ENCODE data around the gene DERA.
"Not testable (repeated sequence)": the region's sequence is repeated elsewhere in the genome, so short reads cannot be mapped to it uniquely, and the experiment has no call there.

DERA gene

GRCh38 chr12:15967053-15967452, 55.9 kb downstream of the DERA start:
- DNase-seq: not testable (repeated sequence)

- DNase-seq: no peak
Measured at GRCh38 chr12:15971211-15971610, 60.1 kb downstream of the DERA start.

GRCh38 chr12:15972894-15973293, 61.8 kb downstream of the DERA start:
- DNase-seq: no peak

GRCh38 chr12:15977999-15978951, 67.1 kb downstream of the DERA start:
- no peak for DNase-seq

GRCh38 chr12:15979096-15980092, 68.3 kb downstream of the DERA start:
- no peak for DNase-seq

- no peak for DNase-seq
Measured at GRCh38 chr12:15982071-15982470, 70.9 kb downstream of the DERA start.

GRCh38 chr12:15982471-15982870, 71.3 kb downstream of the DERA start:
- DNase-seq: no peak

- DNase-seq: no peak
Measured at GRCh38 chr12:15982921-15983320, 71.8 kb downstream of the DERA start.

GRCh38 chr12:15984097-15984800, 73.1 kb downstream of the DERA start:
- DNase-seq: no peak

GRCh38 chr12:15984963-15985362, 73.8 kb downstream of the DERA start:
- no peak for DNase-seq

GRCh38 chr12:15987696-15988095, 76.6 kb downstream of the DERA start:
- no peak for DNase-seq

- DNase-seq: no peak
Measured at GRCh38 chr12:15988983-15989755, 78.0 kb downstream of the DERA start.

- no peak for DNase-seq
Measured at GRCh38 chr12:15995801-15996200, 84.7 kb downstream of the DERA start.

- DNase-seq: peak; percentile 12
Measured at GRCh38 chr12:15996254-15996653, 85.1 kb downstream of the DERA start.

- DNase-seq: no peak
Measured at GRCh38 chr12:15996948-15997347, 85.8 kb downstream of the DERA start.

GRCh38 chr12:15997910-15998309, 86.8 kb downstream of the DERA start:
- no peak for DNase-seq

- DNase-seq: no peak
Measured at GRCh38 chr12:16002880-16003279, 91.7 kb downstream of the DERA start.

- no peak for DNase-seq
Measured at GRCh38 chr12:16003460-16003859, 92.3 kb downstream of the DERA start.

GRCh38 chr12:16006752-16007151, 95.6 kb downstream of the DERA start:
- DNase-seq: no peak

GRCh38 chr12:16008421-16008824, 97.3 kb downstream of the DERA start:
- DNase-seq: no peak

- no peak for DNase-seq
Measured at GRCh38 chr12:16012117-16012516, 101.0 kb downstream of the DERA start.

GRCh38 chr12:16013722-16014121, 102.6 kb downstream of the DERA start:
- DNase-seq: not testable (repeated sequence)

Measured in NCI-H345 (cell line).